Panc1 (cell line): ENCODE data around the gene ZBBX. TPM values are rescaled to one million over a fixed set of nuclear protein-coding genes. Genes with fewer than 3 reads are reported as not detected.

Experiments used
- ATAC-seq: fragments of 200-7000 bp; cut with Tn5 transposase; 2 replicates; pipeline ENCODE4 v1.9.1; 2020; ENCODE audit warnings: mild to moderate bottlenecking, moderate library complexity
- BruUV-seq: library from RNA; stranded (reverse); fragments of 400-500 nt; replicated peaks from 2 replicates; lab custom pipeline; 2021; lab: Mats Ljungman, UMichigan
- CTCF ChIA-PET: fragments of 300-600 bp; sonication (Branson Sonifier 250); formaldehyde crosslinking; loops from one replicate; lab custom pipeline; 2022; ENCODE audit warnings: antibody characterized with exemption; lab: Charles Lee
- POLR2A ChIA-PET: fragments of 300-600 bp; sonication (Branson Sonifier 250); formaldehyde crosslinking; loops from one replicate; lab custom pipeline; 2022; ENCODE audit warnings: antibody characterized with exemption; lab: Charles Lee
- DNase-seq: peaks from one replicate; pipeline ENCODE4 v3.0.0-alpha.2; 2010; ENCODE audit warnings: low read depth, low spot score
- H3K27ac ChIP-seq: 2 replicates; pipeline ENCODE4 v1.5.1; 2011; ENCODE audit warnings: mild to moderate bottlenecking, low read length, inconsistent platforms
- H3K27me3 ChIP-seq: fragments of 200-500 bp; sonication (Bioruptor generic); 2 replicates; pipeline ENCODE4 v1.6.0; 2014; ENCODE audit warnings: low read length, inconsistent platforms; ENCODE audit not compliant: control insufficient read depth, insufficient read depth
- H3K36me3 ChIP-seq: fragments of 200-500 bp; sonication (Bioruptor generic); 2 replicates; pipeline ENCODE4 v1.5.1; 2014; ENCODE audit warnings: inconsistent platforms, mild to moderate bottlenecking, low read length, moderate library complexity; ENCODE audit not compliant: control insufficient read depth, insufficient read depth
- H3K4me1 ChIP-seq: 2 replicates; pipeline ENCODE4 v1.5.1; 2011; ENCODE audit warnings: inconsistent platforms, mild to moderate bottlenecking, low read length, moderate library complexity; ENCODE audit not compliant: control insufficient read depth, insufficient read depth
- H3K4me3 ChIP-seq, 2 experiments: 2 replicates each; pipeline ENCODE4 v1.5.1; 2011 to 2012; ENCODE audit warnings: low read depth in 2 of 2, low read length in 2 of 2, mild to moderate bottlenecking in 2 of 2, inconsistent platforms in 1 of 2, moderate library complexity in 1 of 2
- H3K9me3 ChIP-seq: fragments of 200-500 bp; sonication (Bioruptor generic); 2 replicates; pipeline ENCODE4 v1.5.1; 2014; ENCODE audit warnings: low read depth, mild to moderate bottlenecking, inconsistent platforms, low read length, moderate library complexity; ENCODE audit not compliant: control insufficient read depth, insufficient read depth
- POLR2AphosphoS5 ChIP-seq: IDR thresholded peaks from 2 replicates; pipeline ENCODE4 v1.6.1; 2012; ENCODE audit warnings: mild to moderate bottlenecking, low read depth, low read length, moderate library complexity
- SIN3A ChIP-seq: IDR thresholded peaks from 2 replicates; pipeline ENCODE4 v1.6.1; 2012; ENCODE audit warnings: low read depth, mild to moderate bottlenecking, low read length, moderate library complexity, borderline replicate concordance; ENCODE audit not compliant: insufficient read depth
- TCF7L2 ChIP-seq: IDR thresholded peaks from 2 replicates; pipeline ENCODE4 v1.6.1; 2011; ENCODE audit warnings: mild to moderate bottlenecking, low read depth, low read length, inconsistent platforms
- in situ Hi-C: cut with HindIII; loops from 2 replicates; pipeline ENCODE4 v1.10.0; 2016; ENCODE audit warnings: low sequenced_read_pairs, low pct_unique_long_range_greater_than_20kb
- intact Hi-C: fragments of 100-400 bp; cut with micrococcal nuclease; formaldehyde crosslinking; loops from one replicate; pipeline ENCODE4 v1.10.0; 2022; ENCODE audit not compliant: unreplicated experiment
- total RNA-seq: library from RNA; stranded (reverse); gene quantifications from one replicate; pipeline ENCODE4 v1.2.1, GENCODE V29; 2021; ENCODE audit not compliant: unreplicated experiment
- TF ChIP-seq, protein P1 (sequence below): fragments of 450-650 bp; IDR thresholded peaks from 2 replicates; pipeline ENCODE4 v1.5.1; 2017; ENCODE audit warnings: mild to moderate bottlenecking
- TF ChIP-seq, protein P2 (sequence below), 2 experiments: IDR thresholded peaks; 2 replicates each; pipeline ENCODE4 v1.6.1; 2011 to 2012; ENCODE audit warnings: low read depth in 2 of 2, control low read depth in 1 of 2, low read length in 1 of 2, mild to moderate bottlenecking in 1 of 2, moderate library complexity in 1 of 2; ENCODE audit not compliant: insufficient read depth in 1 of 2

ZBBX gene
- total RNA-seq, 1 experiment from 2014 or later = not detected

DNA sequence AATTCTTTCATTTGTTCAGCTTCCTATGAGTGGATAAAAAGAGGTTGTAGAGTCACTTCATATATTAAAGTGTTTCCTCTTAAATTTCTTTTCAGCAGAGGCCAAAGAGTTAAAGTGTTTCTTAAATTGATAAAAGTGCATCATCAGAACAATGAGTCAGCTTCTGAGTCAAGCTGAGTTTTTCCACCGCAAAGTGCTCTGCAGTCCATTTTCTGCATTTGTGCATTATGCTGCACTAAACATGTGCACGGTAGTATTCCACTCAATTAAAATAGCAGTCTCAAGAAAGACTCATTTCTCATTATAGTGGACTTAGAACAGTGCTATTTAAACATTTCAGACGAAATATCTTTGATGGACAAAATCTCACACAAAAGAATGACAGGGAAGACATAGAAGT lies 152.0 kb downstream of the ZBBX start:
- H3K9me3 ChIP-seq = no peaks in the 10 kb centered on the region
- CTCF ChIA-PET = interaction anchor here (0.6 kb wide), 1 partner anchor 10 kb away, joined by 3 read pairs; no protein-coding TSS in a partner anchor
- H3K36me3 ChIP-seq = no peaks in the 10 kb centered on the region
- intact Hi-C loops (no loop called here), in situ Hi-C loops (no loop called here)
- H3K27me3 ChIP-seq = no peaks in the 10 kb centered on the region
- H3K4me1 ChIP-seq = no peaks in the 10 kb centered on the region
- DNase-seq (no peak), ATAC-seq (no peak)
- BruUV-seq = no TSS peak
- POLR2A ChIA-PET = no interaction called here
- no peak overlapping the region for H3K4me3 ChIP-seq
- TF ChIP-seq, protein P1, sequence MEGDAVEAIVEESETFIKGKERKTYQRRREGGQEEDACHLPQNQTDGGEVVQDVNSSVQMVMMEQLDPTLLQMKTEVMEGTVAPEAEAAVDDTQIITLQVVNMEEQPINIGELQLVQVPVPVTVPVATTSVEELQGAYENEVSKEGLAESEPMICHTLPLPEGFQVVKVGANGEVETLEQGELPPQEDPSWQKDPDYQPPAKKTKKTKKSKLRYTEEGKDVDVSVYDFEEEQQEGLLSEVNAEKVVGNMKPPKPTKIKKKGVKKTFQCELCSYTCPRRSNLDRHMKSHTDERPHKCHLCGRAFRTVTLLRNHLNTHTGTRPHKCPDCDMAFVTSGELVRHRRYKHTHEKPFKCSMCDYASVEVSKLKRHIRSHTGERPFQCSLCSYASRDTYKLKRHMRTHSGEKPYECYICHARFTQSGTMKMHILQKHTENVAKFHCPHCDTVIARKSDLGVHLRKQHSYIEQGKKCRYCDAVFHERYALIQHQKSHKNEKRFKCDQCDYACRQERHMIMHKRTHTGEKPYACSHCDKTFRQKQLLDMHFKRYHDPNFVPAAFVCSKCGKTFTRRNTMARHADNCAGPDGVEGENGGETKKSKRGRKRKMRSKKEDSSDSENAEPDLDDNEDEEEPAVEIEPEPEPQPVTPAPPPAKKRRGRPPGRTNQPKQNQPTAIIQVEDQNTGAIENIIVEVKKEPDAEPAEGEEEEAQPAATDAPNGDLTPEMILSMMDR = no peak
- TF ChIP-seq POLR2AphosphoS5 (no peak), SIN3A (no peak), TCF7L2 (no peak)
- TF ChIP-seq, protein P2, sequence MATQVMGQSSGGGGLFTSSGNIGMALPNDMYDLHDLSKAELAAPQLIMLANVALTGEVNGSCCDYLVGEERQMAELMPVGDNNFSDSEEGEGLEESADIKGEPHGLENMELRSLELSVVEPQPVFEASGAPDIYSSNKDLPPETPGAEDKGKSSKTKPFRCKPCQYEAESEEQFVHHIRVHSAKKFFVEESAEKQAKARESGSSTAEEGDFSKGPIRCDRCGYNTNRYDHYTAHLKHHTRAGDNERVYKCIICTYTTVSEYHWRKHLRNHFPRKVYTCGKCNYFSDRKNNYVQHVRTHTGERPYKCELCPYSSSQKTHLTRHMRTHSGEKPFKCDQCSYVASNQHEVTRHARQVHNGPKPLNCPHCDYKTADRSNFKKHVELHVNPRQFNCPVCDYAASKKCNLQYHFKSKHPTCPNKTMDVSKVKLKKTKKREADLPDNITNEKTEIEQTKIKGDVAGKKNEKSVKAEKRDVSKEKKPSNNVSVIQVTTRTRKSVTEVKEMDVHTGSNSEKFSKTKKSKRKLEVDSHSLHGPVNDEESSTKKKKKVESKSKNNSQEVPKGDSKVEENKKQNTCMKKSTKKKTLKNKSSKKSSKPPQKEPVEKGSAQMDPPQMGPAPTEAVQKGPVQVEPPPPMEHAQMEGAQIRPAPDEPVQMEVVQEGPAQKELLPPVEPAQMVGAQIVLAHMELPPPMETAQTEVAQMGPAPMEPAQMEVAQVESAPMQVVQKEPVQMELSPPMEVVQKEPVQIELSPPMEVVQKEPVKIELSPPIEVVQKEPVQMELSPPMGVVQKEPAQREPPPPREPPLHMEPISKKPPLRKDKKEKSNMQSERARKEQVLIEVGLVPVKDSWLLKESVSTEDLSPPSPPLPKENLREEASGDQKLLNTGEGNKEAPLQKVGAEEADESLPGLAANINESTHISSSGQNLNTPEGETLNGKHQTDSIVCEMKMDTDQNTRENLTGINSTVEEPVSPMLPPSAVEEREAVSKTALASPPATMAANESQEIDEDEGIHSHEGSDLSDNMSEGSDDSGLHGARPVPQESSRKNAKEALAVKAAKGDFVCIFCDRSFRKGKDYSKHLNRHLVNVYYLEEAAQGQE (IDR thresholded peaks at IDR 0.05; ENCODE audit: insufficient read depth in 1 of 2, low read depth in 2 of 2, low read length in 1 of 2) = no peak
- no peak overlapping the region for H3K27ac ChIP-seq

DNA sequence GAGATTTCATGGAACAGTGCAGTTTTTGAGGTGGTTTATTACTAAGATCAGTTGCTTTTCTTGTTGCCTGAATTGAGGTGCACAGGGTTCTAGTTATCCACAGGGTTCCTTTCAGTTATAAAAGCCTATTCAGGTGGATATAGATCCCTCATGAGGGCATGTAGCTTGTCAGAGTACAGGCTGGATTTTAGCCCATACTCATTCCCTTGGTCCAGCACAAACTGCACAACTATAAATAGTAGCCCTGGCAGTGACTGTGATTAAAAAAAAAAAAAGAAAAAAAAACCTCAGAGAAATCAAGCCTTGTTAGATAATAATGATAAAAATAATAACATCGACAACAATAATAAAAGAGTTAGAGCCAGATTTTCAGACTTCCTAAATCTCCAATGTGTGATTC lies 154.3 kb downstream of the ZBBX start:
- in situ Hi-C loops = no loop called here
- Histone ChIP-seq H3K9me3 (no peaks in the 10 kb centered on the region), H3K4me3 (no peak overlapping the region), H3K27me3 (no peaks in the 10 kb centered on the region), H3K36me3 (no peaks in the 10 kb centered on the region), H3K4me1 (no peaks in the 10 kb centered on the region), H3K27ac (no peak overlapping the region)
- ATAC-seq = no peak
- BruUV-seq = no TSS peak
- ChIA-PET CTCF (no interaction called here), POLR2A (no interaction called here)
- TF ChIP-seq, protein P1 = no peak
- no peak for TF ChIP-seq POLR2AphosphoS5
- TF ChIP-seq TCF7L2 = no peak
- TF ChIP-seq SIN3A = no peak
- TF ChIP-seq, protein P2 (IDR thresholded peaks at IDR 0.05; ENCODE audit: insufficient read depth in 1 of 2, low read depth in 2 of 2, low read length in 1 of 2) = no peak
- DNase-seq = no peak
- intact Hi-C loops = no loop called here
